HEK293 (cell line): Measurements from ENCODE around the gene HOXB4.

Source experiments
- MEIS1 ChIP-seq: sonication (generic); formaldehyde crosslinking; IDR thresholded peaks from 2 replicates; pipeline ENCODE4 v1.8.1; 2022; ENCODE audit warnings: missing genetic modification reagents, mild to moderate bottlenecking, borderline replicate concordance
- MZF1 ChIP-seq: fragments of 450-650 bp; formaldehyde crosslinking; IDR thresholded peaks from 2 replicates; pipeline ENCODE4 v1.5.1; 2017; ENCODE audit warnings: missing biosample characterization, missing genetic modification characterization, borderline replicate concordance
- REPIN1 ChIP-seq: fragments of 450-650 bp; formaldehyde crosslinking; IDR thresholded peaks from 2 replicates; pipeline ENCODE4 v1.5.1; 2017; ENCODE audit warnings: missing biosample characterization, missing genetic modification characterization, low read depth
- SCRT1 ChIP-seq: fragments of 450-650 bp; formaldehyde crosslinking; IDR thresholded peaks from 2 replicates; pipeline ENCODE4 v1.5.1; 2016; ENCODE audit warnings: missing biosample characterization, missing genetic modification characterization, borderline replicate concordance
- SCRT2 ChIP-seq: fragments of 450-650 bp; formaldehyde crosslinking; IDR thresholded peaks from 2 replicates; pipeline ENCODE4 v1.5.1; 2016; ENCODE audit warnings: missing biosample characterization, missing genetic modification characterization
- ZNF112 ChIP-seq: fragments of 450-650 bp; formaldehyde crosslinking; IDR thresholded peaks from 2 replicates; pipeline ENCODE4 v1.5.0; 2017; ENCODE audit warnings: missing biosample characterization, missing genetic modification characterization
- ZNF174 ChIP-seq: fragments of 450-650 bp; formaldehyde crosslinking; IDR thresholded peaks from 2 replicates; pipeline ENCODE4 v1.5.0; 2017; ENCODE audit warnings: missing biosample characterization, mild to moderate bottlenecking, missing genetic modification characterization
- ZNF19 ChIP-seq: fragments of 450-650 bp; formaldehyde crosslinking; IDR thresholded peaks from 2 replicates; pipeline ENCODE4; 2016; ENCODE audit warnings: missing biosample characterization, missing genetic modification characterization, low read depth
- ZNF214 ChIP-seq: fragments of 450-650 bp; formaldehyde crosslinking; IDR thresholded peaks from 2 replicates; pipeline ENCODE4 v1.5.1; 2017; ENCODE audit warnings: missing biosample characterization, mild to moderate bottlenecking, missing genetic modification characterization, borderline replicate concordance
- ZNF248 ChIP-seq: fragments of 450-650 bp; formaldehyde crosslinking; IDR thresholded peaks from 2 replicates; pipeline ENCODE4 v1.5.1; 2017; ENCODE audit warnings: missing biosample characterization, missing genetic modification characterization
- ZNF274 ChIP-seq, 2 experiments: fragments of 200-500 bp in 1 of 2; fragments of 450-650 bp in 1 of 2; sonication (Bioruptor generic) in 1 of 2; formaldehyde crosslinking in 1 of 2; IDR thresholded peaks; 2 replicates each; pipeline versions ENCODE4 v1.5.1 to v1.6.1; 2014 to 2016; ENCODE audit warnings: borderline replicate concordance in 1 of 2, inconsistent platforms in 1 of 2, low read length in 1 of 2, missing biosample characterization in 1 of 2, missing genetic modification characterization in 1 of 2
- ZNF354C ChIP-seq: fragments of 450-650 bp; formaldehyde crosslinking; IDR thresholded peaks from 2 replicates; pipeline ENCODE4 v1.5.1; 2016; ENCODE audit warnings: missing biosample characterization, missing genetic modification characterization, low read depth, borderline replicate concordance
- ZNF48 ChIP-seq: fragments of 450-650 bp; formaldehyde crosslinking; IDR thresholded peaks from 2 replicates; pipeline ENCODE4 v1.5.1; 2016; ENCODE audit warnings: missing biosample characterization, missing genetic modification characterization
- ZNF510 ChIP-seq: fragments of 450-650 bp; formaldehyde crosslinking; IDR thresholded peaks from 2 replicates; pipeline ENCODE4 v1.5.1; 2018; ENCODE audit warnings: mild to moderate bottlenecking, missing genetic modification characterization, missing biosample characterization; ENCODE audit not compliant: insufficient replicate concordance
- ZNF530 ChIP-seq: fragments of 450-650 bp; formaldehyde crosslinking; IDR thresholded peaks from 2 replicates; pipeline ENCODE4 v1.5.1; 2016; ENCODE audit warnings: low read depth, missing biosample characterization, missing genetic modification characterization
- ZNF610 ChIP-seq: fragments of 450-650 bp; formaldehyde crosslinking; IDR thresholded peaks from 2 replicates; pipeline ENCODE4 v1.5.1; 2016; ENCODE audit warnings: missing biosample characterization, missing genetic modification characterization, borderline replicate concordance
- ZNF747 ChIP-seq: fragments of 450-650 bp; formaldehyde crosslinking; IDR thresholded peaks from 2 replicates; pipeline ENCODE4 v1.5.1; 2016; ENCODE audit warnings: missing biosample characterization, missing genetic modification characterization
- ZNF837 ChIP-seq: fragments of 450-650 bp; formaldehyde crosslinking; IDR thresholded peaks from 2 replicates; pipeline ENCODE4 v1.5.1; 2016; ENCODE audit warnings: missing biosample characterization, missing genetic modification characterization
- ZSCAN23 ChIP-seq: fragments of 450-650 bp; formaldehyde crosslinking; IDR thresholded peaks from 2 replicates; pipeline ENCODE4 v1.5.1; 2016; ENCODE audit warnings: missing biosample characterization, missing genetic modification characterization
- ZXDB ChIP-seq: fragments of 450-650 bp; formaldehyde crosslinking; IDR thresholded peaks from 2 replicates; pipeline ENCODE4 v1.5.1; 2016; ENCODE audit warnings: missing biosample characterization, missing genetic modification characterization
- TF ChIP-seq, protein P1 (sequence below): fragments of 450-650 bp; formaldehyde crosslinking; IDR thresholded peaks from 2 replicates; pipeline ENCODE4 v1.5.1; 2017; ENCODE audit warnings: missing biosample characterization, missing genetic modification characterization
- TF ChIP-seq, protein P2 (sequence below): fragments of 450-650 bp; formaldehyde crosslinking; IDR thresholded peaks from 2 replicates; pipeline ENCODE4 v1.5.1; 2016; ENCODE audit warnings: missing biosample characterization, missing genetic modification characterization
- TF ChIP-seq, protein P3 (sequence below): fragments of 450-650 bp; formaldehyde crosslinking; IDR thresholded peaks from 2 replicates; pipeline ENCODE4 v1.5.1; 2016; ENCODE audit warnings: missing biosample characterization, missing genetic modification characterization
- TF ChIP-seq, protein P4 (sequence below): fragments of 450-650 bp; formaldehyde crosslinking; IDR thresholded peaks from 2 replicates; pipeline ENCODE4 v1.5.1; 2017; ENCODE audit warnings: missing biosample characterization, missing genetic modification characterization
- TF ChIP-seq, protein P5 (sequence below): fragments of 450-650 bp; IDR thresholded peaks from 2 replicates; pipeline ENCODE4 v1.5.1; 2018; ENCODE audit warnings: missing biosample characterization, mild to moderate bottlenecking, missing genetic modification characterization
- TF ChIP-seq, protein P6 (sequence below): fragments of 450-650 bp; formaldehyde crosslinking; IDR thresholded peaks from 2 replicates; pipeline ENCODE4 v1.5.1; 2017; ENCODE audit warnings: missing biosample characterization, mild to moderate bottlenecking, missing genetic modification characterization, moderate library complexity

The HOXB4 gene

DNA sequence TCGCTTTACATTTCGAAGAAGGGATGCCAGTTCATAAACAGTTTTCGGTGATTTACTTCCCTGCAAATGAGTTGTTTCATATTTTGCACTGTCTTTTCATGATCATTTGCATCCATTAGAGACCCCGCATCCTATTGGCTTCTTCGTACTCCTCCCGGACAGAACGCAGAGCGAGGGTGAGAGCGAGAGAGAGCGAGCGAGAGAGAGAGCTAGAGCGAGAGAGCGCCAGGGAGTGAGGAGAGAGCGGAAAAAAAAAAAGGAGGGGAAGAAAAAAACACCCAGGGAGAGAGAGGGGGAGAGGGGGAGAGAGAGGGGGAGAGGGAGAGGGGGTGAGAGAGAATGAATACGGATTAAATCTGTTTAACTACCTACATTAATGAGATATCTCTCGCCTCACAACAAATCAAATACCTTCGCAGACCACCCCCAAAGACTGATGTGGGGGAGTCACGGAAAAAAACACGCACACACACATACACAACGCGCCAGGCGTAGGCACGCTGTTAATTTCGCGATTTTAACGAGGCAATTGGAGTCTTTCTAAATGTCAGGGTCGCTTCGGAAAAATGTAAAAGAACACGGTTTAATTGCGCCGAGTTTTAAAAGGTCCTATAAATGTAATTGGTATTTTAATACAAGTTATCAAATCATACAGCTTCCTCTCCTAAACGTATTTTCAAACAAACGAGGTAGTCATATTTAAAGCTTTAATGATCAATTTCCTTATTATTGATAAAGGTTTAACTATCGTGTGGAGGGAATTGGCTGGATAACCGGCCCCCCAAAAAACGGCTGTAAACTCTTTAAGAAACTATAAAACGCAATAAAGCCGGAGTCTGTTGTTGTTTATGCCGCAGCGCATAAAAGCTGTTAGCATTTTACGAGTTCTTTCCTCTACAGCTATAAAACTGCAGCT is 37.2 kb upstream of the HOXB4 start, which contains the start of gene HOXB8 (continued):
- TF ChIP-seq ZNF747 (no peak), REPIN1 (tag by site-specific recombination) (0 out of 2 replicates have a peak, but pooled peaks have one; percentile 53), ZNF274 (IDR thresholded peaks at IDR 0.05; ENCODE audit: low read length) (no peak), ZNF274 (tag by site-specific recombination; IDR thresholded peaks at IDR 0.05; ENCODE audit: borderline replicate concordance) (no peak), ZNF530 (tag by site-specific recombination) (no peak), ZNF214 (tag by site-specific recombination) (no peak), ZNF19 (no peak), ZNF610 (tag by site-specific recombination) (peak; percentile 48; the same call in 1 of the 2 replicates), ZNF354C (tag by site-specific recombination) (no peak), ZNF510 (peak; percentile 96), SCRT2 (no peak), ZNF174 (tag by site-specific recombination) (no peak), ZNF837 (no peak), SCRT1 (no peak), MEIS1 (CRISPR knock-in tag) (no peak), ZNF48 (no peak), ZSCAN23 (tag by site-specific recombination) (no peak), ZNF248 (tag by site-specific recombination) (no peak), ZXDB (tag by site-specific recombination) (peak; percentile 60), ZNF112 (tag by site-specific recombination) (no peak), MZF1 (no peak)
- TF ChIP-seq, protein P1, sequence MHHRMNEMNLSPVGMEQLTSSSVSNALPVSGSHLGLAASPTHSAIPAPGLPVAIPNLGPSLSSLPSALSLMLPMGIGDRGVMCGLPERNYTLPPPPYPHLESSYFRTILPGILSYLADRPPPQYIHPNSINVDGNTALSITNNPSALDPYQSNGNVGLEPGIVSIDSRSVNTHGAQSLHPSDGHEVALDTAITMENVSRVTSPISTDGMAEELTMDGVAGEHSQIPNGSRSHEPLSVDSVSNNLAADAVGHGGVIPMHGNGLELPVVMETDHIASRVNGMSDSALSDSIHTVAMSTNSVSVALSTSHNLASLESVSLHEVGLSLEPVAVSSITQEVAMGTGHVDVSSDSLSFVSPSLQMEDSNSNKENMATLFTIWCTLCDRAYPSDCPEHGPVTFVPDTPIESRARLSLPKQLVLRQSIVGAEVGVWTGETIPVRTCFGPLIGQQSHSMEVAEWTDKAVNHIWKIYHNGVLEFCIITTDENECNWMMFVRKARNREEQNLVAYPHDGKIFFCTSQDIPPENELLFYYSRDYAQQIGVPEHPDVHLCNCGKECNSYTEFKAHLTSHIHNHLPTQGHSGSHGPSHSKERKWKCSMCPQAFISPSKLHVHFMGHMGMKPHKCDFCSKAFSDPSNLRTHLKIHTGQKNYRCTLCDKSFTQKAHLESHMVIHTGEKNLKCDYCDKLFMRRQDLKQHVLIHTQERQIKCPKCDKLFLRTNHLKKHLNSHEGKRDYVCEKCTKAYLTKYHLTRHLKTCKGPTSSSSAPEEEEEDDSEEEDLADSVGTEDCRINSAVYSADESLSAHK, result no peak; the same call in 1 of the 2 replicates
- TF ChIP-seq, protein P2, sequence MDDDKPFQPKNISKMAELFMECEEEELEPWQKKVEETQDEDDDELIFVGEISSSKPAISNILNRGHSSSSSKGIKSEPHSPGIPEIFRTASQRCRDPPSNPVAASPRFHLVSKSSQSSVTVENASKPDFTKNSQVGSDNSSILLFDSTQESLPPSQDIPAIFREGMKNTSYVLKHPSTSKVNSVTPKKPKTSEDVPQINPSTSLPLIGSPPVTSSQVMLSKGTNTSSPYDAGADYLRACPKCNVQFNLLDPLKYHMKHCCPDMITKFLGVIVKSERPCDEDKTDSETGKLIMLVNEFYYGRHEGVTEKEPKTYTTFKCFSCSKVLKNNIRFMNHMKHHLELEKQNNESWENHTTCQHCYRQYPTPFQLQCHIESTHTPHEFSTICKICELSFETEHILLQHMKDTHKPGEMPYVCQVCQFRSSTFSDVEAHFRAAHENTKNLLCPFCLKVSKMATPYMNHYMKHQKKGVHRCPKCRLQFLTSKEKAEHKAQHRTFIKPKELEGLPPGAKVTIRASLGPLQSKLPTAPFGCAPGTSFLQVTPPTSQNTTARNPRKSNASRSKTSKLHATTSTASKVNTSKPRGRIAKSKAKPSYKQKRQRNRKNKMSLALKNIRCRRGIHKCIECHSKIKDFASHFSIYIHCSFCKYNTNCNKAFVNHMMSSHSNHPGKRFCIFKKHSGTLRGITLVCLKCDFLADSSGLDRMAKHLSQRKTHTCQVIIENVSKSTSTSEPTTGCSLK, result no peak
- TF ChIP-seq, protein P3, sequence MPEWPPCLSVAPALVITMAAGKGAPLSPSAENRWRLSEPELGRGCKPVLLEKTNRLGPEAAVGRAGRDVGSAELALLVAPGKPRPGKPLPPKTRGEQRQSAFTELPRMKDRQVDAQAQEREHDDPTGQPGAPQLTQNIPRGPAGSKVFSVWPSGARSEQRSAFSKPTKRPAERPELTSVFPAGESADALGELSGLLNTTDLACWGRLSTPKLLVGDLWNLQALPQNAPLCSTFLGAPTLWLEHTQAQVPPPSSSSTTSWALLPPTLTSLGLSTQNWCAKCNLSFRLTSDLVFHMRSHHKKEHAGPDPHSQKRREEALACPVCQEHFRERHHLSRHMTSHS (tag by site-specific recombination), result no peak
- TF ChIP-seq, protein P4, sequence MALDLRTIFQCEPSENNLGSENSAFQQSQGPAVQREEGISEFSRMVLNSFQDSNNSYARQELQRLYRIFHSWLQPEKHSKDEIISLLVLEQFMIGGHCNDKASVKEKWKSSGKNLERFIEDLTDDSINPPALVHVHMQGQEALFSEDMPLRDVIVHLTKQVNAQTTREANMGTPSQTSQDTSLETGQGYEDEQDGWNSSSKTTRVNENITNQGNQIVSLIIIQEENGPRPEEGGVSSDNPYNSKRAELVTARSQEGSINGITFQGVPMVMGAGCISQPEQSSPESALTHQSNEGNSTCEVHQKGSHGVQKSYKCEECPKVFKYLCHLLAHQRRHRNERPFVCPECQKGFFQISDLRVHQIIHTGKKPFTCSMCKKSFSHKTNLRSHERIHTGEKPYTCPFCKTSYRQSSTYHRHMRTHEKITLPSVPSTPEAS (tag by site-specific recombination), result no peak; the same call in 1 of the 2 replicates
- TF ChIP-seq, protein P5, sequence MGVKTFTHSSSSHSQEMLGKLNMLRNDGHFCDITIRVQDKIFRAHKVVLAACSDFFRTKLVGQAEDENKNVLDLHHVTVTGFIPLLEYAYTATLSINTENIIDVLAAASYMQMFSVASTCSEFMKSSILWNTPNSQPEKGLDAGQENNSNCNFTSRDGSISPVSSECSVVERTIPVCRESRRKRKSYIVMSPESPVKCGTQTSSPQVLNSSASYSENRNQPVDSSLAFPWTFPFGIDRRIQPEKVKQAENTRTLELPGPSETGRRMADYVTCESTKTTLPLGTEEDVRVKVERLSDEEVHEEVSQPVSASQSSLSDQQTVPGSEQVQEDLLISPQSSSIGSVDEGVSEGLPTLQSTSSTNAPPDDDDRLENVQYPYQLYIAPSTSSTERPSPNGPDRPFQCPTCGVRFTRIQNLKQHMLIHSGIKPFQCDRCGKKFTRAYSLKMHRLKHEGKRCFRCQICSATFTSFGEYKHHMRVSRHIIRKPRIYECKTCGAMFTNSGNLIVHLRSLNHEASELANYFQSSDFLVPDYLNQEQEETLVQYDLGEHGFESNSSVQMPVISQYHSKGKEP (tag by site-specific recombination), result peak; percentile 94; the same call in 1 of the 2 replicates
- TF ChIP-seq, protein P6, sequence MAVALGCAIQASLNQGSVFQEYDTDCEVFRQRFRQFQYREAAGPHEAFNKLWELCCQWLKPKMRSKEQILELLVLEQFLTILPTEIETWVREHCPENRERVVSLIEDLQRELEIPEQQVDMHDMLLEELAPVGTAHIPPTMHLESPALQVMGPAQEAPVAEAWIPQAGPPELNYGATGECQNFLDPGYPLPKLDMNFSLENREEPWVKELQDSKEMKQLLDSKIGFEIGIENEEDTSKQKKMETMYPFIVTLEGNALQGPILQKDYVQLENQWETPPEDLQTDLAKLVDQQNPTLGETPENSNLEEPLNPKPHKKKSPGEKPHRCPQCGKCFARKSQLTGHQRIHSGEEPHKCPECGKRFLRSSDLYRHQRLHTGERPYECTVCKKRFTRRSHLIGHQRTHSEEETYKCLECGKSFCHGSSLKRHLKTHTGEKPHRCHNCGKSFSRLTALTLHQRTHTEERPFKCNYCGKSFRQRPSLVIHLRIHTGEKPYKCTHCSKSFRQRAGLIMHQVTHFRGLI (tag by site-specific recombination), result no peak; the same call in 1 of the 2 replicates
